Aorta (tissue), 5 donors: ENCODE measurements around the gene C19orf53. TPM values are rescaled to one million over a fixed set of nuclear protein-coding genes. Genes with fewer than 3 reads are reported as not detected.

Source experiments
- ATAC-seq: fragments of 200-7000 bp; cut with Tn5 transposase; one replicate; pipeline ENCODE4 v1.9.1; 2022; ENCODE audit warnings: moderate library complexity; ENCODE audit not compliant: low FRiP score
- DNase-seq, 2 donors: peaks; one replicate each; pipeline ENCODE4 v3.0.0-alpha.2; 2020
- H3K27ac ChIP-seq, 2 donors: one replicate each; pipeline ENCODE4 v1.5.1; 2013; ENCODE audit warnings: low read length in 2 of 2, mild to moderate bottlenecking in 2 of 2, moderate library complexity in 2 of 2, control low read depth in 1 of 2, inconsistent platforms in 1 of 2, low read depth in 1 of 2
- H3K27me3 ChIP-seq, 2 donors: one replicate each; pipeline ENCODE4 v1.6.1; 2013; ENCODE audit warnings: control low read depth in 1 of 2, low read length in 1 of 2, mild to moderate bottlenecking in 1 of 2, moderate library complexity in 1 of 2; ENCODE audit not compliant: insufficient read depth in 2 of 2, control insufficient read depth in 1 of 2
- H3K36me3 ChIP-seq, 2 donors: one replicate each; pipeline ENCODE4 v1.6.1; 2013; ENCODE audit warnings: control low read depth in 1 of 2, low read length in 1 of 2, mild to moderate bottlenecking in 1 of 2; ENCODE audit not compliant: insufficient read depth in 2 of 2, control insufficient read depth in 1 of 2
- H3K4me1 ChIP-seq, 2 donors: one replicate each; pipeline ENCODE4 v1.6.1; 2013; ENCODE audit warnings: low read length in 2 of 2, control low read depth in 1 of 2, mild to moderate bottlenecking in 1 of 2, moderate library complexity in 1 of 2; ENCODE audit not compliant: insufficient read depth in 2 of 2, control insufficient read depth in 1 of 2
- H3K4me3 ChIP-seq, 2 donors: one replicate each; pipeline ENCODE4 v1.5.1; 2013; ENCODE audit warnings: low read length in 2 of 2, control low read depth in 1 of 2, mild to moderate bottlenecking in 1 of 2
- H3K9me3 ChIP-seq: one replicate; pipeline ENCODE4 v1.6.1; 2013; ENCODE audit warnings: mild to moderate bottlenecking, low read length; ENCODE audit not compliant: control insufficient read depth
- WGBS, 2 donors: extraction: QIAGEN DNeasy Blood & Tissue Kit; methylation state at CpG; one replicate each; pipeline ENCODE4 v1.1.7; 2013; 5-methylcytosine and 5-hydroxymethylcytosine counted together
- intact Hi-C, 2 donors: fragments of 100-400 bp; cut with DNase I; formaldehyde crosslinking; loops; one replicate each; pipeline versions ENCODE4 v1.14.2 to v1.15.0; 2022
- polyA plus RNA-seq, 2 donors: library from polyadenylated mRNA; stranded (reverse); fragments of 200-250 nt; gene quantifications; one replicate each; pipeline ENCODE4 v1.2.3, GENCODE V29; 2013
- total RNA-seq, 2 donors: library from RNA; stranded (reverse); fragmentation: NEBNext Ultra II Directional; extraction: Animal tissue kit (Norgen Biotek cat#: 25700); gene quantifications; one replicate each; pipeline ENCODE4 v1.2.1, GENCODE V29; 2021
- donor health status: healthy with polysubstance abuse.
- donor health status: Bipolar disorder and iron deficiency.
- donor health status: DM: no; HTN: no; CAD: no.
- donor health status: DM: no; HTN: no; CAD: no.
- donor health status: DM: yes; HTN: yes; CAD: no.

C19orf53 gene
- total and polyA plus RNA-seq, 4 donors, result 57.8 to 172 (median 82.6) TPM

GRCh38 chr19:13807421-13808021, 33.3 kb downstream of the C19orf53 start:
- no peaks in the 10 kb centered on the region for H3K27me3 ChIP-seq
- H3K9me3 ChIP-seq, result no peaks in the 10 kb centered on the region
- no peak for DNase-seq
- no peaks in the 10 kb centered on the region for H3K4me1 ChIP-seq
- ATAC-seq, result no peak
- no peak overlapping the region for H3K27ac ChIP-seq
- WGBS, 2 donors, result 95 to 96% methylated on average over 3 of the region's 3 CpGs
- H3K4me3 ChIP-seq, result no peak overlapping the region
- H3K36me3 ChIP-seq, result no peaks in the 10 kb centered on the region
- intact Hi-C loops, result no loop called here

DNA sequence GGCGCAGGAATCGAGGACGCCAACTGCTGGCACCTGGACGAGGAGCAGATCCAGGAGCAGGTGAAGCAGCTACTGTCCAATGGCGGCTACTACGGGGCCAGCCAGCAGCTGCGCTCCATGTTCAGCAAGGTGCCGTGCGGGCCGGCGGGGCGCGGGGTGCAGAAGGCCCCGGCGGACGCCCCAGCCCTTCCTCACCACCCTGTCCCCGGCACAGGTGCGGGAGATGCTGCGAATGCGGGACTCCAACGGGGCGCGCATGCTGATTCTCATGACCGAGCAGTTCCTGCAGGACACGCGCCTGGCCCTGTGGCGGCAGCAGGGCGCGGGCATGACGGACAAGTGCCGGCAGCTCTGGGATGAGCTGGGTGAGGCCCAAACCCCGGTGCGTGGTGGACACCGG, 34.6 kb downstream of the C19orf53 start:
- DNase-seq, result no peak
- 96 to 98% methylated on average over 30 to 34 of the region's 34 CpGs for WGBS, 2 donors
- H3K4me3 ChIP-seq, result no peak overlapping the region
- H3K4me1 ChIP-seq, result no peaks in the 10 kb centered on the region
- peak; percentile 37 for ATAC-seq
- no peak overlapping the region for H3K27ac ChIP-seq
- no peaks in the 10 kb centered on the region for H3K27me3 ChIP-seq
- H3K36me3 ChIP-seq, result no peaks in the 10 kb centered on the region
- intact Hi-C loops, result no loop called here
- no peaks in the 10 kb centered on the region for H3K9me3 ChIP-seq

DNA sequence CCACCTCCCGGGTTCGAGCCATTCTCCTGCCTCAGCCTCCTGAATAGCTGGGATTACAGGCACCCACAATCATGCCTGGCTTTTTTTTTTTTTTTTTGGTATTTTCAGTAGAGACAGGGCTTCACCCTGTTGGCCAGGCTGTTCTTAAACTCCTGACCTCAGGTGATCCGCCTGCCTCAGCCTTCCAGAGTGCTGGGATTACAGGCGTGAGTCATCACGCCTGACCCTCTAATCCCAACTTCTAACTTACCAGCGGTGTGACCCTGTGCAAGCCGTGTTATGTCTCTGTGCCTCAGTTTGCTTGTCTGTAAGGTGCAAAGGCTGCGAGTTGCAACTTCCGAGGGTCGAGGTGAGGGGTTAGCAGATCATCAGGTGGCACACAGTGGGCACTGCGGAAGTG, 38.3 kb downstream of the C19orf53 start:
- DNase-seq, result no peak
- ATAC-seq, result no peak
- H3K27me3 ChIP-seq, result no peaks in the 10 kb centered on the region
- no peak overlapping the region for H3K27ac ChIP-seq
- intact Hi-C loops, result no loop called here
- H3K9me3 ChIP-seq, result no peaks in the 10 kb centered on the region
- no peaks in the 10 kb centered on the region for H3K36me3 ChIP-seq
- WGBS, 2 donors, result 92 to 96% methylated on average over 11 of the region's 11 CpGs
- H3K4me3 ChIP-seq, result no peak overlapping the region
- H3K4me1 ChIP-seq, result no peaks in the 10 kb centered on the region

DNA sequence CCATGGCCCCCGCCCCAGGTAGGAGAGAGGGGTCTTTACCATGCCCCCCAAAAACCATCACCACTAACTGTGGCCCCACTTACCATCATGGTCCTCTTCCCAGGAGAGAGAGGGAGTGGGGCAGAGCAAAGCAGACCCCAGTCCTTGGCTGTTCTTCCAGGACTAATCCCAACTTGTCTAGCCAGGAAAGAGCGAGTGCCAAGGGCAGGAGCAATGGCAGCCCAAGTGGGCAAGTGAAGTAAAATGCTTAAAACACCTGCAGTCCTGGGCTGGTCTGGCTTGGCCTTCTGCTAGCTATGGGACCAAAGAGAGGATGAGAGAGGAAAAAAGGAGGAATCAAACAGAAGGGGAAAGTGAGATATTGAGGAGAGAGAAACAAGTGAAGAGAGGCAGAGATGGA, 38.9 kb downstream of the C19orf53 start:
- DNase-seq (no peak), ATAC-seq (no peak)
- intact Hi-C loops, result no loop called here
- Histone ChIP-seq H3K9me3 (no peaks in the 10 kb centered on the region), H3K27ac (no peak overlapping the region), H3K4me1 (no peaks in the 10 kb centered on the region), H3K27me3 (no peaks in the 10 kb centered on the region), H3K4me3 (no peak overlapping the region), H3K36me3 (no peaks in the 10 kb centered on the region)
- 97 to 98% methylated on average over 2 of the region's 2 CpGs for WGBS, 2 donors

- no peak overlapping the region for H3K27ac ChIP-seq
- ATAC-seq, result no peak
- no peak for DNase-seq
- 95% methylated on average over 21 of the region's 21 CpGs for WGBS, 2 donors
- H3K4me3 ChIP-seq, result no peak overlapping the region
- H3K36me3 ChIP-seq, result no peaks in the 10 kb centered on the region
- H3K4me1 ChIP-seq, result no peaks in the 10 kb centered on the region
- no peaks in the 10 kb centered on the region for H3K9me3 ChIP-seq
- intact Hi-C loops, result no loop called here
- H3K27me3 ChIP-seq, result no peaks in the 10 kb centered on the region
Observed at GRCh38 chr19:13814550-13814949, 40.3 kb downstream of the C19orf53 start.

GRCh38 chr19:13817018-13817614, 42.9 kb downstream of the C19orf53 start:
- ATAC-seq (peak; percentile 42), DNase-seq (no peak)
- WGBS, 2 donors, result 63 to 64% methylated on average over 11 of the region's 11 CpGs
- Histone ChIP-seq H3K9me3 (no peaks in the 10 kb centered on the region), H3K36me3 (no peaks in the 10 kb centered on the region), H3K4me3 (no peak overlapping the region), H3K27ac (no peak overlapping the region), H3K4me1 (no peaks in the 10 kb centered on the region), H3K27me3 (no peaks in the 10 kb centered on the region)
- intact Hi-C loops, result no loop called here

DNA sequence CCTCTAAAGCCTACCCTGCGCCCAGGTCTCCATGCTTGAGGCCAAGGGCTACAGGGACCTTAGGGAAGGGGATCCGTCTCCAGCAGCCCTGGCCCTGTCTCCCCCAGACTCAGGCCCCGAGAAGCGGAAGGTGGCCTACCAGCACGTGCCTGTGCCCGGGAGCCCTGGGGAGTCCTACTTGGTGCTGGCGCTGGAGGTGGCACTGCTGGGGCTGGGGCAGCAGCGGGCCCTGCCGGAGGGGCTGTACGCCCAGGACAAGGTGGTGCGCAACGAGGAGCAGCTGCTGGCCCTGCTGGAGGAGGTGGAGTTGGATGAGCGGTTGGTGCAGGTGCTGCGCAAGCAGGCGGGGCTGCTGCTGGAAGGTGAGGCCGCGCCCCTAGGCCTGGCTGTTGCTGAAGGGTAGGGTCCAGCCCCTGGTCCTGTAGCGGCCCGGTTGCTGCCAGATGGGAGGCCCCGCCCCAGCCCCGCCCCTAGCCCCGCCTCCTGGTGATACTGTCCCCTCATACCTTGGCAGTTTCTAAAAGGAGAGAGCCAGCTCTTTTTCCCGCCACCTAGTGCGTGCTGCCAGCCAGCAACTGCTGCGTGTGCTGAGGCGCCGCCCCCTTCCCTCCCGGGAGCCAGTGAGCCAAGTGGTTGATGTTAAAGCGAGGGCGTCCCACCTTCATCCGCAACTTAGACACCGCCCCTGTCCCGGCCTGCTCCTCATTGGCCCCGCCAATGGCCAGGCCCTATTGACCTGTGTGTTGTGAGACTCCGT, 43.5 kb downstream of the C19orf53 start:
- H3K27ac ChIP-seq, result no peak overlapping the region
- H3K9me3 ChIP-seq, result no peaks in the 10 kb centered on the region
- H3K27me3 ChIP-seq, result no peaks in the 10 kb centered on the region
- 41 to 42% methylated on average over 35 of the region's 35 CpGs for WGBS, 2 donors
- no peaks in the 10 kb centered on the region for H3K4me1 ChIP-seq
- H3K4me3 ChIP-seq, result no peak overlapping the region
- H3K36me3 ChIP-seq, result no peaks in the 10 kb centered on the region
- intact Hi-C loops, result no loop called here
- peak in 1 of 2 donors; percentile 84 for DNase-seq
- ATAC-seq, result peak; percentile 26

- H3K27me3 ChIP-seq, result no peaks in the 10 kb centered on the region
- H3K27ac ChIP-seq, result no peak overlapping the region
- no peaks in the 10 kb centered on the region for H3K36me3 ChIP-seq
- no peaks in the 10 kb centered on the region for H3K9me3 ChIP-seq
- DNase-seq (no peak), ATAC-seq (no peak)
- no peaks in the 10 kb centered on the region for H3K4me1 ChIP-seq
- intact Hi-C loops, result no loop called here
- no peak overlapping the region for H3K4me3 ChIP-seq
- 96 to 97% methylated on average over 11 of the region's 11 CpGs for WGBS, 2 donors
Observed at GRCh38 chr19:13819238-13819637, 45.0 kb downstream of the C19orf53 start.

DNA sequence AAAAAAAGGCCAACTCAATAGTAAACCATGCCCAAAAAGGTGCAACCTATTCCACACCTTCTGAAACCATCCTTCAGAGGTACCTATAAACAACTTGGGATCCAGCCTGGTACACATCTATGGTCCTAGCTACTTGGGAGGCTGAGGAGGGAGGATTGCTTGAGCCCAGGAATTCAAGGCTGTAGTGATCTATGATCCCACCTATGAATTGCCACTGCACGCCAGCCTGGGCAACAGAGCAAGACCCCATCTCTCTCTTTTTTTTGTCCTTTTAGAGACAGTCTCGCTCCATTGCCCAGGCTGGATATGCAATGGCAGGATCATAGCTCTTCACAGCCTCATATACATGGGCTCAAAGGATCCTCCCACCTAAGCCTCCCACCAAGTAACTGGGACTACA, 47.0 kb downstream of the C19orf53 start:
- 96 to 97% methylated on average over 2 of the region's 2 CpGs for WGBS, 2 donors
- Histone ChIP-seq H3K36me3 (no peaks in the 10 kb centered on the region), H3K4me3 (no peak overlapping the region), H3K4me1 (no peaks in the 10 kb centered on the region), H3K27ac (no peak overlapping the region), H3K9me3 (no peaks in the 10 kb centered on the region), H3K27me3 (no peaks in the 10 kb centered on the region)
- ATAC-seq (no peak), DNase-seq (no peak)
- intact Hi-C loops, result loop anchor here in 1 of 2 donors (5.0 kb wide), 1 partner anchor 41 kb away; no protein-coding TSS in a partner anchor
